ENCODE data around the gene BEND6. TPM values are rescaled to one million over a fixed set of nuclear protein-coding genes. Genes with fewer than 3 reads are reported as not detected.
A peak's percentile ranks its signal among the peaks of the same experiment; 100 is the strongest.

Gene BEND6
- total RNA-seq, 1 experiment from 2014 or later: 8.0 TPM

DNA sequence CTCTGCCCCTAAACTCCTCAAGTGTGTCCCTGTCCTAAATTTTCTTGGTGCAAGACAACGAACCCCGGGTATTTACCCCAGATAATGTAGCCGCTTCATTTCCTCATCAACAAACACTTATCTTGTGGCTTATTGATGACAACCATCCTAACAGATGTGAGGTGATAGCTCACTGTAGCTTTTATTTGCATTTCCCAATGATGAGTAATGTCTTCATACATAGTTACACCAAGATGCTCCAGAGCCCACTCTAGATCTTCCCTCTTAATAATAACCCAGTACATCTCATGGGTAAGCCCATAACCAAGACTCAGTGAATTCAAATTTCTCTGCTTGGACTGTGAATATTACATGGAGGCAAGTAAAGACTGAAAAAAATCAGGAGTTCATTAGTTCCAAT, 48.2 kb upstream of the BEND6 start:
- TF ChIP-seq TCF7L2 (IDR thresholded peaks at IDR 0.05; ENCODE audit: low read depth, low read length) (no peak), SIN3A (IDR thresholded peaks at IDR 0.05; ENCODE audit: borderline replicate concordance, insufficient read depth, low read depth, low read length) (no peak), POLR2AphosphoS5 (IDR thresholded peaks at IDR 0.05; ENCODE audit: low read depth, low read length) (no peak)
- TF ChIP-seq, protein P1, sequence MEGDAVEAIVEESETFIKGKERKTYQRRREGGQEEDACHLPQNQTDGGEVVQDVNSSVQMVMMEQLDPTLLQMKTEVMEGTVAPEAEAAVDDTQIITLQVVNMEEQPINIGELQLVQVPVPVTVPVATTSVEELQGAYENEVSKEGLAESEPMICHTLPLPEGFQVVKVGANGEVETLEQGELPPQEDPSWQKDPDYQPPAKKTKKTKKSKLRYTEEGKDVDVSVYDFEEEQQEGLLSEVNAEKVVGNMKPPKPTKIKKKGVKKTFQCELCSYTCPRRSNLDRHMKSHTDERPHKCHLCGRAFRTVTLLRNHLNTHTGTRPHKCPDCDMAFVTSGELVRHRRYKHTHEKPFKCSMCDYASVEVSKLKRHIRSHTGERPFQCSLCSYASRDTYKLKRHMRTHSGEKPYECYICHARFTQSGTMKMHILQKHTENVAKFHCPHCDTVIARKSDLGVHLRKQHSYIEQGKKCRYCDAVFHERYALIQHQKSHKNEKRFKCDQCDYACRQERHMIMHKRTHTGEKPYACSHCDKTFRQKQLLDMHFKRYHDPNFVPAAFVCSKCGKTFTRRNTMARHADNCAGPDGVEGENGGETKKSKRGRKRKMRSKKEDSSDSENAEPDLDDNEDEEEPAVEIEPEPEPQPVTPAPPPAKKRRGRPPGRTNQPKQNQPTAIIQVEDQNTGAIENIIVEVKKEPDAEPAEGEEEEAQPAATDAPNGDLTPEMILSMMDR (IDR thresholded peaks at IDR 0.05): no peak
- TF ChIP-seq, protein P2, sequence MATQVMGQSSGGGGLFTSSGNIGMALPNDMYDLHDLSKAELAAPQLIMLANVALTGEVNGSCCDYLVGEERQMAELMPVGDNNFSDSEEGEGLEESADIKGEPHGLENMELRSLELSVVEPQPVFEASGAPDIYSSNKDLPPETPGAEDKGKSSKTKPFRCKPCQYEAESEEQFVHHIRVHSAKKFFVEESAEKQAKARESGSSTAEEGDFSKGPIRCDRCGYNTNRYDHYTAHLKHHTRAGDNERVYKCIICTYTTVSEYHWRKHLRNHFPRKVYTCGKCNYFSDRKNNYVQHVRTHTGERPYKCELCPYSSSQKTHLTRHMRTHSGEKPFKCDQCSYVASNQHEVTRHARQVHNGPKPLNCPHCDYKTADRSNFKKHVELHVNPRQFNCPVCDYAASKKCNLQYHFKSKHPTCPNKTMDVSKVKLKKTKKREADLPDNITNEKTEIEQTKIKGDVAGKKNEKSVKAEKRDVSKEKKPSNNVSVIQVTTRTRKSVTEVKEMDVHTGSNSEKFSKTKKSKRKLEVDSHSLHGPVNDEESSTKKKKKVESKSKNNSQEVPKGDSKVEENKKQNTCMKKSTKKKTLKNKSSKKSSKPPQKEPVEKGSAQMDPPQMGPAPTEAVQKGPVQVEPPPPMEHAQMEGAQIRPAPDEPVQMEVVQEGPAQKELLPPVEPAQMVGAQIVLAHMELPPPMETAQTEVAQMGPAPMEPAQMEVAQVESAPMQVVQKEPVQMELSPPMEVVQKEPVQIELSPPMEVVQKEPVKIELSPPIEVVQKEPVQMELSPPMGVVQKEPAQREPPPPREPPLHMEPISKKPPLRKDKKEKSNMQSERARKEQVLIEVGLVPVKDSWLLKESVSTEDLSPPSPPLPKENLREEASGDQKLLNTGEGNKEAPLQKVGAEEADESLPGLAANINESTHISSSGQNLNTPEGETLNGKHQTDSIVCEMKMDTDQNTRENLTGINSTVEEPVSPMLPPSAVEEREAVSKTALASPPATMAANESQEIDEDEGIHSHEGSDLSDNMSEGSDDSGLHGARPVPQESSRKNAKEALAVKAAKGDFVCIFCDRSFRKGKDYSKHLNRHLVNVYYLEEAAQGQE (IDR thresholded peaks at IDR 0.05; ENCODE audit: insufficient read depth in 1 of 2, low read depth in 2 of 2, low read length in 1 of 2): no peak
- Histone ChIP-seq H3K4me1 (ENCODE audit: control insufficient read depth, insufficient read depth, low read length) (peaks cover 20% of the 10 kb centered on the region), H3K36me3 (ENCODE audit: control insufficient read depth, insufficient read depth, low read length) (no peaks in the 10 kb centered on the region), H3K27me3 (ENCODE audit: control insufficient read depth, insufficient read depth, low read length) (no peaks in the 10 kb centered on the region), H3K4me3 (ENCODE audit: low read depth in 2 of 2, low read length in 2 of 2) (no peak overlapping the region), H3K27ac (ENCODE audit: low read length) (no peak overlapping the region), H3K9me3 (ENCODE audit: control insufficient read depth, insufficient read depth, low read depth, low read length) (no peaks in the 10 kb centered on the region)
- in situ Hi-C loops (cut with HindIII; ENCODE audit: low pct_unique_long_range_greater_than_20kb, low sequenced_read_pairs) (no loop called here), intact Hi-C loops (cut with micrococcal nuclease; ENCODE audit: unreplicated experiment) (loop anchor here (2.0 kb wide), 1 partner anchor 48 kb away; the partner anchor contains the start of gene BEND6)
- CTCF ChIA-PET: interaction anchor here (0.6 kb wide), 1 partner anchor 10 kb away, joined by 5 read pairs; no protein-coding TSS in a partner anchor
- POLR2A ChIA-PET: interaction anchor here (0.6 kb wide), 1 partner anchor 288 kb away, joined by 4 read pairs; no protein-coding TSS in a partner anchor
- no peak for DNase-seq (ENCODE audit: low read depth, low spot score)
- ATAC-seq: no peak
- no TSS peak for BruUV-seq (replicated peaks)

DNA sequence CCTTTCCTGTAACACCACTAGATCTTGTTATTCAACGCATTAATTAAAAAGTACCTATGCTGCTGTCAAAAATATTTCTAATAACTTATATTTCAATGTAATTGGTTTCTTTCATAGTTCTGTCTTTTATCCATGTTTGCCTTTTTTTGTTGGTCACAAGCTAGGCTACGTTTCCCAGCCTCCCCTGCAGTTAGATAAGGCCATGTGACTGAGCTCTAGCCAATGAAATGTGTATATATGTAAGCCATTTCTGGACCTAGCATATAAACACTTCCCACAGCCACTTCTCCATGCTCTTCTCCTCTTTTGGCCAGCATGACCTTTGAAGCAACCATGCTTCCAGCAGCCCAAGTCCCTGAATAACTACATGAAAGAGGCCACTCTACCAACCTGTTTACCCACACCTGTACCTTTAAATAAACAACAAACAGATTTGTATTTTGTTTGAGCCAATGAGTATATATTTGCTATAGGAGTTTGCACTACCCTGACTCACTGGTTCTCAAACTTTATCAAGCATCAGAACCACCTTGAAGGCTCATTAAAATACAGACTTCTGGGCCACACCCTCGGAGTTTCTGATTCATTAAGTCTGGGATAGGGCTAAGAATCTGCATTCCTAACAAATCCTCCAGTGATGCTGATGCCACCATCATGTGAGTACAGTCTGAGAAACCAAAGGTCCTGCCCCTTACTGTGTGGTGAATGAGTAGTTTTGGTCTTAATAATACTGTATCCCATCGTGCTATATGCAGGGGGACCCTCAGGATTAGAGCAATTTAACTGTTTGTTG, 45.6 kb upstream of the BEND6 start:
- BruUV-seq (replicated peaks): no TSS peak
- ATAC-seq (no peak), DNase-seq (ENCODE audit: low read depth, low spot score) (peak; percentile 67)
- TF ChIP-seq TCF7L2 (IDR thresholded peaks at IDR 0.05; ENCODE audit: low read depth, low read length) (no peak), POLR2AphosphoS5 (IDR thresholded peaks at IDR 0.05; ENCODE audit: low read depth, low read length) (no peak), SIN3A (IDR thresholded peaks at IDR 0.05; ENCODE audit: borderline replicate concordance, insufficient read depth, low read depth, low read length) (no peak)
- TF ChIP-seq, protein P1 (IDR thresholded peaks at IDR 0.05): no peak
- TF ChIP-seq, protein P2 (IDR thresholded peaks at IDR 0.05; ENCODE audit: insufficient read depth in 1 of 2, low read depth in 2 of 2, low read length in 1 of 2): no peak
- H3K4me1 ChIP-seq (ENCODE audit: control insufficient read depth, insufficient read depth, low read length): peaks cover 29% of the 10 kb centered on the region
- no peaks in the 10 kb centered on the region for H3K36me3 ChIP-seq (ENCODE audit: control insufficient read depth, insufficient read depth, low read length)
- H3K4me3 ChIP-seq (ENCODE audit: low read depth in 2 of 2, low read length in 2 of 2): no peak overlapping the region
- in situ Hi-C loops (cut with HindIII; ENCODE audit: low pct_unique_long_range_greater_than_20kb, low sequenced_read_pairs) (no loop called here), intact Hi-C loops (cut with micrococcal nuclease; ENCODE audit: unreplicated experiment) (no loop called here)
- ChIA-PET POLR2A (no interaction called here), CTCF (interaction anchor here (0.7 kb wide), 1 partner anchor 416 kb away, joined by 7 read pairs; no protein-coding TSS in a partner anchor)
- no peaks in the 10 kb centered on the region for H3K9me3 ChIP-seq (ENCODE audit: control insufficient read depth, insufficient read depth, low read depth, low read length)
- no peaks in the 10 kb centered on the region for H3K27me3 ChIP-seq (ENCODE audit: control insufficient read depth, insufficient read depth, low read length)
- H3K27ac ChIP-seq (ENCODE audit: low read length): no peak overlapping the region
